ENCODE measurements around the gene MAGEA9B.

DNA sequence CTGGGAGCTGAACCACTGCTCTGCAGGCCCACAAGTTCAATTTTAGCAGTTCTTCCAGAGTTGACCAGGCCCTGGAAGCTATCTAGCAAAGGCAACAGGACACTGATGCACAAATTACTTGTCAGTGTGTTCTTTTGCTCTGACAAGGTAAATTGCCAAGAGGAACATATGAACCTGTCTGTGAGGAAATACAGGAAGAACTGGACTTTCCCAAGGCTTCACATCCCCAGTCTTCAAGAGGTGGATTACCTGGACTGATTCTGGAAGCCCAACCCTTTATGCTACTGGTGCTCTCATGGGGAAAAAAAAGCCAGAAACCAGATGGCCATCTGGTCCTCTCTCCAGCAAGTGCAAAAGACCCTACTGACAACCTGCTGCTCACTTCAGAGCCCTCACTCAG, 46.3 kb upstream of the MAGEA9B start:
- TF ChIP-seq, protein P1, sequence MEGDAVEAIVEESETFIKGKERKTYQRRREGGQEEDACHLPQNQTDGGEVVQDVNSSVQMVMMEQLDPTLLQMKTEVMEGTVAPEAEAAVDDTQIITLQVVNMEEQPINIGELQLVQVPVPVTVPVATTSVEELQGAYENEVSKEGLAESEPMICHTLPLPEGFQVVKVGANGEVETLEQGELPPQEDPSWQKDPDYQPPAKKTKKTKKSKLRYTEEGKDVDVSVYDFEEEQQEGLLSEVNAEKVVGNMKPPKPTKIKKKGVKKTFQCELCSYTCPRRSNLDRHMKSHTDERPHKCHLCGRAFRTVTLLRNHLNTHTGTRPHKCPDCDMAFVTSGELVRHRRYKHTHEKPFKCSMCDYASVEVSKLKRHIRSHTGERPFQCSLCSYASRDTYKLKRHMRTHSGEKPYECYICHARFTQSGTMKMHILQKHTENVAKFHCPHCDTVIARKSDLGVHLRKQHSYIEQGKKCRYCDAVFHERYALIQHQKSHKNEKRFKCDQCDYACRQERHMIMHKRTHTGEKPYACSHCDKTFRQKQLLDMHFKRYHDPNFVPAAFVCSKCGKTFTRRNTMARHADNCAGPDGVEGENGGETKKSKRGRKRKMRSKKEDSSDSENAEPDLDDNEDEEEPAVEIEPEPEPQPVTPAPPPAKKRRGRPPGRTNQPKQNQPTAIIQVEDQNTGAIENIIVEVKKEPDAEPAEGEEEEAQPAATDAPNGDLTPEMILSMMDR (IDR thresholded peaks at IDR 0.05; ENCODE audit: low read depth, low read length) = no peak
- no peak for TF ChIP-seq POLR2A (IDR thresholded peaks at IDR 0.05; ENCODE audit: extremely low read depth, insufficient read length)
- TF ChIP-seq, protein P2, sequence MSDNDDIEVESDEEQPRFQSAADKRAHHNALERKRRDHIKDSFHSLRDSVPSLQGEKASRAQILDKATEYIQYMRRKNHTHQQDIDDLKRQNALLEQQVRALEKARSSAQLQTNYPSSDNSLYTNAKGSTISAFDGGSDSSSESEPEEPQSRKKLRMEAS (IDR thresholded peaks at IDR 0.05; ENCODE audit: low read depth, low read length) = no peak
- no peak for TF ChIP-seq MYC (IDR thresholded peaks at IDR 0.05; ENCODE audit: low read depth, low read length)
